Parathyroid adenoma (tissue), 2 donors: ENCODE data around the gene SLC9A3.

Source experiments
- H2AFZ ChIP-seq: fragments of 300-600 bp; sonication (generic); one replicate; pipeline ENCODE4 v1.7.0; 2017; ENCODE audit warnings: antibody characterized with exemption, mild to moderate bottlenecking
- H3K27ac ChIP-seq: fragments of 300-600 bp; sonication (generic); one replicate; pipeline ENCODE4 v1.7.0; 2017
- H3K27me3 ChIP-seq: fragments of 300-600 bp; sonication (generic); one replicate; pipeline ENCODE4 v1.7.0; 2017; ENCODE audit warnings: low read length; ENCODE audit not compliant: control insufficient read depth, insufficient read depth
- H3K36me3 ChIP-seq: fragments of 300-600 bp; sonication (generic); one replicate; pipeline ENCODE4 v1.7.0; 2017; ENCODE audit warnings: low read length; ENCODE audit not compliant: control insufficient read depth, insufficient read depth
- H3K4me1 ChIP-seq: fragments of 300-600 bp; sonication (generic); one replicate; pipeline ENCODE4 v1.7.0; 2017; ENCODE audit warnings: control low read depth
- H3K4me2 ChIP-seq: fragments of 300-600 bp; sonication (generic); one replicate; pipeline ENCODE4 v1.7.0; 2017; ENCODE audit warnings: low read length
- H3K4me3 ChIP-seq: fragments of 300-600 bp; sonication (generic); one replicate; pipeline ENCODE4 v1.7.0; 2017; ENCODE audit warnings: low read depth, low read length
- H3K79me2 ChIP-seq: fragments of 300-600 bp; sonication (generic); one replicate; pipeline ENCODE4 v1.7.0; 2017; ENCODE audit warnings: control low read depth
- H3K9ac ChIP-seq: fragments of 300-600 bp; sonication (generic); one replicate; pipeline ENCODE4 v1.7.0; 2017; ENCODE audit warnings: mild to moderate bottlenecking
- H3K9me3 ChIP-seq: fragments of 300-600 bp; sonication (generic); one replicate; pipeline ENCODE4 v1.7.0; 2017; ENCODE audit warnings: low read length; ENCODE audit not compliant: control insufficient read depth
- CTCF ChIP-seq: fragments of 300-600 bp; sonication (generic); IDR thresholded peaks from one replicate; pipeline ENCODE4 v1.7.0; 2017; ENCODE audit warnings: antibody characterized with exemption, mild to moderate bottlenecking
- donor health status: primary hyperparathyroidism.

Gene SLC9A3

GRCh38 chr5:524973-525761 lies 918 bp upstream of the SLC9A3 start:
- Histone ChIP-seq H3K9ac (no peak overlapping the region), H3K4me3 (no peak overlapping the region), H3K9me3 (no peaks in the 10 kb centered on the region), H3K27ac (no peak overlapping the region), H3K79me2 (no peaks in the 10 kb centered on the region), H3K4me2 (no peak overlapping the region), H3K27me3 (peaks cover 3% of the 10 kb centered on the region), H3K4me1 (no peaks in the 10 kb centered on the region), H2AFZ (no peak overlapping the region), H3K36me3 (no peaks in the 10 kb centered on the region)
- TF ChIP-seq CTCF: no peak

- Histone ChIP-seq H3K36me3 (no peaks in the 10 kb centered on the region), H2AFZ (peak overlapping the region; percentile 61), H3K9ac (no peak overlapping the region), H3K79me2 (no peaks in the 10 kb centered on the region), H3K4me2 (peak overlapping the region; percentile 57), H3K4me3 (peak overlapping the region; percentile 11), H3K9me3 (no peaks in the 10 kb centered on the region), H3K27me3 (peaks cover 3% of the 10 kb centered on the region), H3K4me1 (no peaks in the 10 kb centered on the region), H3K27ac (no peak overlapping the region)
- TF ChIP-seq CTCF: no peak
Observed at GRCh38 chr5:523441-524222, 617 bp downstream of the SLC9A3 start.

GRCh38 chr5:522899-523440 lies 1.3 kb downstream of the SLC9A3 start:
- H3K36me3 ChIP-seq: no peaks in the 10 kb centered on the region
- H3K9ac ChIP-seq: no peak overlapping the region
- no peaks in the 10 kb centered on the region for H3K79me2 ChIP-seq
- peak overlapping the region; percentile 61 for H2AFZ ChIP-seq
- no peaks in the 10 kb centered on the region for H3K4me1 ChIP-seq
- H3K27me3 ChIP-seq: peaks cover 3% of the 10 kb centered on the region
- no peak overlapping the region for H3K27ac ChIP-seq
- no peak overlapping the region for H3K4me3 ChIP-seq
- H3K9me3 ChIP-seq: no peaks in the 10 kb centered on the region
- peak overlapping the region; percentile 57 for H3K4me2 ChIP-seq
- no peak for TF ChIP-seq CTCF

- H3K4me3 ChIP-seq: no peak overlapping the region
- no peak overlapping the region for H2AFZ ChIP-seq
- H3K36me3 ChIP-seq: no peaks in the 10 kb centered on the region
- H3K4me1 ChIP-seq: no peaks in the 10 kb centered on the region
- H3K9me3 ChIP-seq: no peaks in the 10 kb centered on the region
- no peak overlapping the region for H3K4me2 ChIP-seq
- no peaks in the 10 kb centered on the region for H3K79me2 ChIP-seq
- no peak overlapping the region for H3K27ac ChIP-seq
- H3K9ac ChIP-seq: no peak overlapping the region
- peaks cover 3% of the 10 kb centered on the region for H3K27me3 ChIP-seq
- no peak for TF ChIP-seq CTCF
Observed at GRCh38 chr5:522116-522515, 2.1 kb downstream of the SLC9A3 start.
